Measurements from ENCODE around the gene MEAF6. TPM values are rescaled to one million over a fixed set of nuclear protein-coding genes. Genes with fewer than 3 reads are reported as not detected.
"Not testable (repeated sequence)": the region's sequence is repeated elsewhere in the genome, so short reads cannot be mapped to it uniquely, and the experiment has no call there.

MEAF6 gene
- total RNA-seq, 1 experiment from 2014 or later: 23.5 TPM

DNA sequence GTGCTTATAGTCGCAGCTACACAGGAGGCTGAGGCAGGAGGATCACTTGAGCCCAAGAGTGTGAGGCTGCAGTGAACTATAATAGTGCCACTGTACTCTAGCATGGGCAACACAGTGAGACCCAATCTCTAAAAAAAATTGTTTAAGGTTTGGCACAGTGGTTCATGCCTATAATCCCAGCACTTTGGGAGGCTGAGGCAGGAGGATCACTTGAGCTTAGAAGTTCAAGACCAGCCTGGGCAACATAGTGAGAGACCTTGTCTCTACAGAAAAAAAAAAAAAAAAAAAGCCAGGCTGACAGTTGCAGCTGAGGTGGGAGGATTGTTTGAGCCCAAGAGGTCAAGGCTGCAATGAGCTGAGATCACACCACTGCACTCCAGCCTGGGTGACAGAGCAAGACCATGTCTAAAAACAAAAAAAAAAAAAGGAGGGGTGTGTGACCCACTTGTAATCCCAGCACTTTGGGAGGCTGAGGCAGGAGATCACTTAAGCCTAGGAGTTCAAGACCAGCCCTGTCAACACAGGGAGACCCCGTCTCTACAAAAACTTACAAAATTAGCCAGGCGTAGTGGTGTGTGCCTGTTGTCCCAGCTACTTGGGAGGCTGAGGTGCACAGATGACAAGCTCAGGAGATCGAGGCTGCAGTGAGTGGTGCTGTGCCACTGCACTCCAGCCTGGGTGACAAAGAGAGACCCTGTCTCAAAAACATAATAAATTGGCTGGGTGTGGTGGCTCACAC lies 18.0 kb upstream of the MEAF6 start:
- DNase-seq (ENCODE audit: low spot score): not testable (repeated sequence)

DNA sequence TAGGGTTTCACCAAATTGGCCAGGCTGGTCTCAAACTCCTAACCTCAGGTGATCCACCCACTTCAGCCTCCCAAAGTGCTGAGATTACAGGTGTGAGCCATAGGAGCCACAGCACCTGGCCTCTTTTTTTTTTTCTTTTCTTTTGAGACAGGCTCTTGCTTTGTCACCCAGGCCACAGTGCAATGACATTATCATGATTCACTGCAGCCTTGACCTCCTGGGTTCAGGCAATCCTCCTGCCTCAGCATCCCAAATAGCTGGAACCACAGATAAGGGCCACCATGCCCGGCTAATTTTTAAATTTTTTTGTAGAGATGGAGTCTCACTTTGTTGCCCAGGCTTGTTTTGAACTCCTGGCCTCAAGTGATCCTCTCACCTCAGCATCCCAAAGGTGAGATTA lies 15.3 kb upstream of the MEAF6 start:
- not testable (repeated sequence) for DNase-seq (ENCODE audit: low spot score)

DNA sequence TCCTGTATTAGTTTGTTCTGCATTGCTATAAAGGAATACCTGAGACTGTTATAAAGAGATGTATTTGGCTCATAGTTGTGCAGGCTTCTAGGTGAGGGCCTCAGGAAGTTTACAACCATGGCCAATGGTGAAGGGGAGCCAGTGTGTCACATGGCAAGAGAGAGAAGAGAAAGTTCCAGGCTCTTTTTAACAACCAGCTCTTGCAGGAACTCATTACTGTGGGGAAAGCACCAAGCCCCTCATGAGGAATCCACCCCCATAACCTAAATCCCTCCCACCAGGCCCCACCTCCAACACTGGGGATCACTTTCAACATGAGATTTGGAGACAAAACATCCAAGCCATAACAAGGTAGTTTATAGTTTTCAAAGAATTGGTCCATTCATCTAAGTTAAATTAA lies 5.0 kb upstream of the MEAF6 start:
- no peak for DNase-seq (ENCODE audit: low spot score)

DNA sequence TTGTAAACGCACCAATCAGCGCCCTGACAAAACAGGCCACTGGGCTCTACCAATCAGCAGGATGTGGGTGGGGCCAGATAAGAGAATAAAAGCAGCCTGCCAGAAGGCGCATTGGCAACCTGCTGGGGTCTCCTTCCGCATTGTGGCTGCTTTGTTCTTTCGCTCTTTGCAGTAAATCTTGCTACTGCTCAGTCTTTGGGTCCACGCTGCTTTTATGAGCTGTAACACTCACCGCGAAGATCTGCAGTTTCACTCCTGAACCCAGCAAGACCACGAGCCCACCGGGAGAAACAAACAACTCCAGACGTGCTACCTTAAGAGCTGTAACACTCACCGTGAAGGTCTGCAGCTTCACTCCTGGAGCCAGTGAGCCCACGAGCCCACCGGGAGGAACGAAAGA lies 4.4 kb upstream of the MEAF6 start:
- not testable (repeated sequence) for DNase-seq (ENCODE audit: low spot score)

DNA sequence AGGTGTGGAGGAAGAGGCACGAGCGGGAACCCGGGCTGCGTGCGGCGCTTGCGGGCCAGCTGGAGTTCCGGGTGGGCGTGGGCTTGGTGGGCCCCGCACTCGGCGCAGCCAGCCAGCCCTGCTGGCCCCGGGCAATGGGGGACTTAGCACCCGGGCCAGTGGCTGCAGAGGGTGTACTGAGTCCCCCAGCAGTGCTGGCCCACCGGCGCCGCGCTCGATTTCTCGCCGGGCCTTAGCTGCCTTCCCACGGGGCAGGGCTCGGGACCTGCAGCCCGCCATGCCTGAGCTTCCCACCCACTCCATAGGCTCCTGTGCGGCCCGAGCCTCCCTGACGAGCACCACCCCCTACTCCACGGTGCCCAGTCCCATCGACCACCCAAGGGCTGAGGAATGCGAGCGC lies 3.7 kb upstream of the MEAF6 start:
- not testable (repeated sequence) for DNase-seq (ENCODE audit: low spot score)

DNA sequence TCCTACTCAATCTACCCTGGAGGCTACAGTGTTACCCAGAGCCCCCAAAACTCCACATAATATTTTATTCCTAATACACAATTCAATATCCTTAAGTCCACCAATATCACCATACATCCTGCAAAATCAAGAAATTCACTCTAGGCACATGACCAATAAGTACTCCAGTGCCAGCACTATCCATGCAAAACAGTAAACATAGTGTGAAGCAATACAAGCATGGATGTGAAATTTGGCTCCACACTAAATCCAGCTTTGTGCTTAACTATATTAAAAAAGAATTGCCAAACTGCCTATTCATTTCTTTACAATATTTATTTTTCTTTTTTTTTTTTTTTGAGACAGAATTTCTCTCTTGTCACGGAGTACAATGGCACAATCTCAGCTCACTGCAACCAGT lies 3.0 kb upstream of the MEAF6 start:
- DNase-seq (ENCODE audit: low spot score): no peak

DNA sequence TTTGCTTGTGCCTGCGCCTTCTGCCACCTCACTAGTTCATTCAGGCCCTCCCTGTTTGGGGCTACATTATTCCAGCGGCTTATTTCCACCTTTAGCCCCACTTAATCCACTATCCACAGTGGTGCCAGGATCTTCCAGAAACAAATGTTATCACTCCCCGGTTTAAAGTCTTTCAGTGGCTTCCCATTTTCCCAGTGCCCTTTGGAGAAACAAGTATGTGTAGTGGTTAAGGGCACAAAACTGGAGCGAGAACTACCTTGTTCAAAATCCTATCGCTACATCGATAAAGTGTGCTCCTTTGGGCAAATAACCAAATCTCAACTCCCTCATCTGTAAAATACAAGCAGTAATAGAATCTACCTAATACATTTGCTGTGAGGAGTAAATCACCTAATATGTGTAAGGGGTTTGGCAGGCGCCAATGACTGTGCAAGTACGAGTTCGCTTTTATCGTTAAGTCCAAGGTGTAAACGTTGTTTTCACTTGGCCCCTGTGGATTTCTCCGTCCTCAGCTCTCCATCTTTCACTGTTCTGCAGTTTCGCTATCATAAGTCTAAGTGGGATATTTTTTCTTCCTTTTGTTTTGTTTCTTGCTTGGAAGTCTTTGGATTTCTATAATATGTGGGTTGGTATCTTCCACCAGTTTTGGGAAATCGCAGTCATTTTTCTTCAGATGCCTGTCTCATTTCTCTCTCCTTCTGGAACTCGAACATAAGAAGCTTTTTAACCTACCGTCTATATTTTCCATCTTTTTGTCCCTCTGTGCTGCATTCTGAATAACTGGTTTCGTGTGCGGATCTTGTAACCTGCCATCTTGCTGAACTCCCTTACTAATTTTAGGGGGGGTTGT lies 844 bp upstream of the MEAF6 start:
- DNase-seq (ENCODE audit: low spot score): no peak

DNA sequence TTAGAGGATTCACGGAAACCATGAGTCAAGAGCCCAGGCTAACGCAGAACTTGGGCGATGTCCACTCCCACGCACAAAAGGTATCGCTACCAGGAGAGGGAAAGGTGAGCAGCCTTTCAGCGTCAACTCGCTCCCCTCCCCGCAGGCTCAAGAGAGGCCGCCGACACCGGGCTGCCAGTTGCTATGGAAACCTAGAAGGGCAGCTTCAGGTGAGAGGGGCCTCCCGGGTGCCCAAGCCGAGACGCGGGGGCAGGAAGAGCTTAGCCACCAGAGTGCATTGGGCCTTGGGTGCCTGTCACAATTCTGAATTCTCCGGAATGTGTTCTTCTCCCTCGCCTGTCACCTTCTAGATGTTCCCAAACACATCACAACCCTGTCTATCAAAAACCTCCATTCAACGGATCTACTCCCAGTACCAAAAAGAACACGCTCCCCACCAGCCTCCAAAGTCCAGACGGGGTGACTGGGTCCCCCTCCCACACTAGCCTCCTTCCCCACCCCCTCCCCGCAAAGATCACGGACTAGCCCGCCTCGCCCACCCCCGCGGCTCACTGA lies 694 bp downstream of the MEAF6 start:
- DNase-seq (ENCODE audit: low spot score): peak; percentile 45

DNA sequence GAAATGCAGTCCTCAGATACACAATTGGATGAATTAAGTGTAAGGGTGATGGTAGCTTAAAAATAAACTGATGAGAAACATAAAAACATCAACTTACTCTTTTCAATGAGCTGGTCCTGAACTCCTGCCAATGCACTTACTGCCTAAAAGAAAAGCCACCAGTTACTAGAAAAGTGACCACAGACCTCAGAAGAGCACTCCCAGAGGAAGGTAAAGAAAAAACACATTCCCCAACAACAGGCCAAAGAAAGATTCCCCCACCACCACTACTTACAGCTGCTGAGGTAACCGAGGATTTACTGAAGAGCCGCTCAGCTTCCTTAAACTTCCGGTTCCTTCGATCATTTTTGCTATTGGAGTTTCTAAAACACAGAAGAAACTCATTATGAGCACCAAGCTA lies 5.4 kb downstream of the MEAF6 start:
- peak; percentile 34 for DNase-seq (ENCODE audit: low spot score)

DNA sequence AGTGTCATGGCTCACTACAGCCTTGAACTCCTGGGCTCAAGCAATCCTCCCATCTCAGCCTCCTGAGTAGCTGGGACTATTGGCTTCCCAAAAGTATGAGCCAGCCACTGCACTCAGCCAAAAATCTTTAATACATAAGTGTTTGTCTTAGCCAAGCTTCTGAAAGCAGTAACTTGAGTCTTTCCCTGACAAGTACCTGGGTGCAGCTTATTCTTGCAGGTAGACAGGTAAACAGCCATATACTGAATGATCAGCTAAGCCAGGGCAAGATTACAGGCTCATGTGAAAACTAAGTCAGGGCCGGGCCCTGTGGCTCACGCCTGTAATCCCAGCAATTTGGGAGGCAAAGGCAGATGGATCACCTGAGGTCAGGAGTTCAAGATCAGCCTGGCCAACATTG lies 7.8 kb downstream of the MEAF6 start:
- DNase-seq (ENCODE audit: low spot score): no peak

DNA sequence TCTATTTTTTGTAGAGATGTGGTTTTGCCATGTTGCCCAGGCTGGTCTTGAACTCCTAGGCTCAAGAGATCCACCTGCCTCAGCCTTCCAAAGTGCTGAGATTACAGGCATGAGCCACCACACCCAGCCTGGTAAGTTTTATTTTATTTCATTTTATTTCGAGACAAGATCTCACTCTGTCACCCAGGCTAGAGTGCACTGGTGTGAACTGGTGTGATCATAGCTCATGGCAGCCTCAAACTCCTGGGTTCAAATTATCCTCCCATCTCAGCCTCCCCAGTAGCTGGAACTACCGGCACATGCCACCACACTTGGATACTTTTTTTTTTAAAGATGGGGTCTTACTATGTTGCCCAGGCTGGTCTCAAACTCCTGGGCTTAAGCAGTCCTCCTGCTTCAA lies 11.8 kb downstream of the MEAF6 start:
- DNase-seq (ENCODE audit: low spot score): not testable (repeated sequence)

DNA sequence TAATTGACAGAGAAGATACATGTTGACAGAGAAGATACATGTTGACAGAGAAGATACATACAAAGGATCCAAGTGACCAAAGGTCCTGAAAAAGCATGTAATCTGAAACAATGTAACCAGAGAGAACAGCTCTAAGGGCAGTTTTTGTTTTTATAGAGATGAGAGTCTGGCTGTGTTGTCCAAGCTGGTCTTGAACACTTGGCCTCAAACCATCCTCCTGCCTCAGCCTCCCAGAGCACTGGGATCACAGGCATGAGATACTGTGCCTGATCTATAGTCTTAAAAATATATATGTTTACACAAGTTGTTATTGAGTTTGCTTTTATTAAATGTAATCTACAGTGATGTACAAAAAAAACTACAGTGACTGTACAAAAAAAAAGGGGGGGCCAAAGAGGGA lies 12.5 kb downstream of the MEAF6 start:
- no peak for DNase-seq (ENCODE audit: low spot score)

DNA sequence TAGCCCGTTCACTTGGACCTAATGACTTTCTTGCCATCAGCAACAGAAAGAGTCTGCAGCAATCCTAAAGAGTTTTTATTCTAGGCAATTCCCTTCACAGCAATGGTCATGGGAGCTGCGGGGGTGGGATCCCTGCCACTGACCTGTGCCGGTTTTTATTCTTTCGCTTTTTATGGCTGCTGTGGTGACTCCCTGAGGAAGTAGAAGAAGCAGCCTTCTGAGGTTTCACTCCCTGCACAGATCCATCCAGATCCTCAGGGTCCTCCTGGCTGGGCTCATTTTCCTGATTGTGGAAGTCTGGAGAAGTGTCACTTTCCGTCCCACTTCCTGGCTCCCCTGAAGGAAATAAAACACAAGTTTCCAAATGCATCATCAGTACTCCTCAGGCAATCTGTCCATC lies 12.9 kb downstream of the MEAF6 start:
- DNase-seq (ENCODE audit: low spot score): no peak

DNA sequence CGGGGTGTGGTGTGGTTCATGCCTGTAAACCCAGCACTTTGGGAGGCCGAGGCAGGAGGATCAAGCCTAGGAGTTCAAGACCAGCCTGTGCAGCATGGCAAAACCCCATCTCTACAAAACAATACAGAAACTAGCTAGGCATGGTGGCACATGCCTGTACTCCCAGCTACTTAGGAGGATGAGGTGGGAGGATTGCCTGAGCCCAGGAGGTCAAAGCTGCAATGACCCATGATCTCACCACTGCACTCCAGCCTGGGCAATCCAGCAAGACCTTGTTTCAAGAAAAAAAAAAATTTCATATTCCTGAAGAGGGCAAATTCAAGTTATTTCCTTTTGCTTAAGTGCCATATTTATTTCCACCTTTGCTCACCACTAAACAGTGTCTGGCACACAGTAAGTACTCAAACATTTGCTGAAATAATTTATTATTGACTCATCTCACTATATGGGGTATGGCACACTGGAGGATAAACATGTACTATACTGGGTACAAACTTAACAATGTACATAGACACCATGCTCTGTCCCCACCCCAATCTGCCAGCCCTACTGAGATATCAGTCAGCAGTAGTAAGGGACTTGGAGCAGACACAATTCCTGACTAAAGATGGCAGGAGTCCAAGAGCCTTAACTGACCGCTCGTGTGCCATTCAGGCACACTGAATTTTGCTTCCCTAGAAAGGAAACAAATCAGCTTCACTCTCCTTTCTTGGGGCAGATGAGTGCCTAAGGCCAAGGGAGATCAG lies 15.5 kb downstream of the MEAF6 start:
- peak; percentile 42 for DNase-seq (ENCODE audit: low spot score)

DNA sequence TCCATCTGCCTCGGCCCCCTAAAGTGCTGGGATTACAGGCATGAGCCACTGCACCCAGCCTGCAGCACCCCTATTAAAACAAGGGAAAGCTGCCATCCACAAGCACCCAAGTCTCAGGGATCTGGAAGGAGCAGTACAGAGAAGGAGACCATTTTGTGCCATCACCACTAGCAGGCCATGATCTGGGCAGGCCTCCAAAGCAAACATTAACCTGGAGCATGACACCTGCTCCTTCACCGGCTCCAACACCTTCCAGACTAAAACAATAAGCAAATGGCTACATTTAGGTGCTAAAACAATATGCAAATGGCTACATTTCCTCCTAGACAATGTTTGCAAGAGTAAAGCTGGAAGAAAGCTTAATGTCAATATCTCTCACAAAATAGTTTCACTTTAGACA lies 16.7 kb downstream of the MEAF6 start:
- DNase-seq (ENCODE audit: low spot score): peak; percentile 73

DNA sequence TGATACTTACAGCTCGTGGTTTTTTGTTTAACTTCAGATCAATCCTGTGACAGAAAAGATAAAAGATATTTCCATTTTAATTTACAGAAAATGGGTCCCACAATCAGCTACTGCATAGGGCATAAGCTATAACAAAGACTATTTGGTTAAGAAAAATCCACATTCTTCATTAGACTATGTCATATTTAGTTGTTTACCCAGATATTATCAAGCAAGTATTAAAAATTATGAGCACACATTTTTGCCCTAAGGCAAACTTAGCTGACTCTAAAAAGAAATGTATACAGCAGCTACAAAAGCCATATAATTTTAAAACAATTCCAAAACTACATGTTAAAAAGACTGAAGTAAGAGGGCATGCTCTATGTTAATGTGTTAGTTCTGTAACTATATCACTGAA lies 18.7 kb downstream of the MEAF6 start:
- DNase-seq (ENCODE audit: low spot score): no peak

DNA sequence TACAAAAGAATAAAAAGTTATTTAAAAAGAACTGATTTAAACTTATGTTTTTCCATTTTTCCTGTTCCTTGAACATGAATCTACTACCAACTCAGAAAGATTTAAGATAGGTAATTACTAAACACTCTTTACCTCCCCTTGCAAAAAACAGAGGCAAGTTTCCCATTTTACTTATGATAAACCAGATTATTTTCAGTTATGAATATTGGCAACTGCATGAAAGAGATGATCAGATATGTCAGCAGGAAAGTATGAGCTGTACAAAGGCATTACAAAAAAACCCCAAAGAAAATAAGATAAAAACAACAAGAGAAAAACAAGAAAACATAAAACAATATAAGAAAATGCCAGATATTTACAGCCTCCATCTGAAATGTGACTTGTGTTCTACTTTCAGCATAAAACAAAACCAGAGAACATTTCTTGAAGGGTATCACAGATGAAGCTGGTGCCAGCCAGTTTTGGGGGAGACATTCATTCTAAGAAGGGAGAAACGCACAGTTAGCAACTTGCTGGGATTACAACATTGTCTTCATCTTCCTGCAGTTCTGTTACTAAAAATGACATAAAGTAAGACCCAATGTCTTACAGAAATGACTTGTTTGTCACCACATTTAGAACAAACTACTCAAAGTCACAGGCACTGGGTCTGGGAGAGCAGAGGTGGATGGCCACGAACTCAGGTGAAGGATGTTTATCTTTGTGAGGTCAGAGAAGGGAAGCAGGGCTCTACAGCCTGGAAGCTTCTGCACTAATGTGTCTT lies 21.0 kb downstream of the MEAF6 start:
- DNase-seq (ENCODE audit: low spot score): no peak

DNA sequence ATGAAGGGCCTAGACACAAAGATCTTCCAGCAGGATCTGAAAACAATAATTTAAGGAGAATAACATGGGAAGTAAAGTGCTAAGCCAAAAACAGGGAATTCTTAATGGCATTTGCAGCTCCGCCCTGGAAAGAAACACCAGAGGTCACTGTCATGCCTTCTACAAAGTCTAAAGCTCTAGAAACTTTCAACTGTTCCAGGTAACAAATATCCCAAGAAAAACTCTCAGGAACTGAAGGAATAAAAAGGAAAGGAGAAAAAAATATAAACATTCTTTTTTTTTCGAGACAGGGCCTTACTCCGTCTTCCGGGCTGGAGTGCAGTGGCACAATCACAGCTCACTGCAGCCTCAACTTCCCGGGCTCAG lies 27.0 kb downstream of the MEAF6 start:
- DNase-seq (ENCODE audit: low spot score): no peak

DNA sequence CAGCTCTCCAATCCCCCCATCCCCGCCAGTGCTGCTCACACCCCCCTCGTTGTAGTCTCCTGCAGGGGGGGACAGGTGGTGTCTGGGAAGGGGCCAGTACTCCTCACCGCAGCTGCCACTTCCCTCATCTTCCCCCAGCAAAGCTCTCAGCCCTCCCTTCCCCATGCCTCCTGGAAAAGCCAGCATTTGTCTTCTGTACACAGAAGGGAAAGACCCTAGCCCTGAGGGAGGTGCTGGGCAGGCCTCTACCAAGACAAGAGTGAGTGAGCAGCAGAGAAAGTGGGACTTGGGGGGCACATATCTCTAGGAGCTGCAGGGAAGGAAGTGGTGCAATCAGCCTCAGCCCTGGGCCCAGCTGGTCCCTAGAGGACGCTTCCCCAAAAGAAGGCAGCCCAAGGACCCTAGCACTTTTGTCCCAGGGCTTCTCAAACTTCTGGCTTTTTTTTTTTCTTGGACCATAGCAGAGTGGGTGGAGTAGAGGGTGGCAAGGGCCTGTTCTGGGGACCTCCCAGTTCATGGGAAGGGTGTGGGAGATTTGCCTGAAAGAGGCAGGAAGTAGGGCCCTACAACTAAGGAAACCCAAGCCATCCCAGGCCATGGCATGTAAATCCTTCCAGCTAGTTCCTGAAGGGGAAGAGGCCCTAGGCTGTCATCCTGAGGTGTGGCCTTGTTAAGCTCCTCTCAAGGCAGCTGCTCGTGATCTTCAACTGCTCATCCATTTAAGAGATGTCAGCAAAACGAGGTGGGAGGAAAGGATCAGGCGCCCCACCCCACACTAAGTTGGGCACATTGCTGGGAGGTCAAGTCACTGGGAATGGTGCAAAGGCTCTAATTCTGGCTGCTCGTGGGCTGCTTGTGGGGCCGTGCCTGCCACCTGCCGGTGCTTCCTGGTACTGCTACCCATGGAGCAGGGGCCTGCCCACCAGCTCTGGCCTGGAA lies 27.6 kb downstream of the MEAF6 start:
- DNase-seq (ENCODE audit: low spot score): peak; percentile 84

Data from HT-29 (cell line).